SIG-M5 (cell line): ENCODE data around the gene LRRC52.
A peak's percentile ranks its signal among the peaks of the same experiment; 100 is the strongest.
"Not testable (repeated sequence)": the region's sequence is repeated elsewhere in the genome, so short reads cannot be mapped to it uniquely, and the experiment has no call there.

ENCODE experiments used
- DNase-seq: peaks from one replicate; lab custom pipeline; 2025; lab: John Stamatoyannopoulos, UW

The LRRC52 gene

GRCh38 chr1:165581926-165582325 is 38.1 kb downstream of the LRRC52 start:
- no peak for DNase-seq

- DNase-seq = no peak
Measured at GRCh38 chr1:165586398-165586797, 42.6 kb downstream of the LRRC52 start.

GRCh38 chr1:165591391-165591790 is 47.6 kb downstream of the LRRC52 start:
- not testable (repeated sequence) for DNase-seq

- no peak for DNase-seq
Measured at GRCh38 chr1:165592945-165593823, 49.4 kb downstream of the LRRC52 start.

GRCh38 chr1:165595246-165595938 is 51.6 kb downstream of the LRRC52 start:
- no peak for DNase-seq

GRCh38 chr1:165597883-165598675 is 54.3 kb downstream of the LRRC52 start:
- DNase-seq = peak; percentile 65

- no peak for DNase-seq
Measured at GRCh38 chr1:165598676-165599059, 54.9 kb downstream of the LRRC52 start.

- DNase-seq = no peak
Measured at GRCh38 chr1:165600793-165601192, 57.0 kb downstream of the LRRC52 start.

- DNase-seq = no peak
Measured at GRCh38 chr1:165603810-165604209, 60.0 kb downstream of the LRRC52 start.

GRCh38 chr1:165605246-165605645 is 61.4 kb downstream of the LRRC52 start:
- no peak for DNase-seq

GRCh38 chr1:165606676-165607075 is 62.9 kb downstream of the LRRC52 start:
- DNase-seq = not testable (repeated sequence)

GRCh38 chr1:165610866-165611265 is 67.1 kb downstream of the LRRC52 start:
- DNase-seq = no peak

GRCh38 chr1:165612062-165612461 is 68.3 kb downstream of the LRRC52 start:
- no peak for DNase-seq
